ENCODE results near the gene RPS15. TPM values are rescaled to one million over a fixed set of nuclear protein-coding genes. Genes with fewer than 3 reads are reported as not detected.

The RPS15 gene
- polyA plus RNA-seq, 1 donor (not counting 4 experiments of a cell fraction or from before 2014, with no cell fraction given), result 795 TPM

- dilution Hi-C loops (cut with MboI; ENCODE audit: extremely low pct_ligation_motif_present, low sequenced_read_pairs), result no loop called here
These were observed 48.9 kb upstream of the RPS15 start for GRCh38 chr19:1389033-1389940.

GRCh38 chr19:1390890-1391423 is 47.2 kb upstream of the RPS15 start:
- Histone ChIP-seq H3K4me1 (ENCODE audit: control insufficient read depth, extremely low read depth, insufficient read depth, low read length) (peaks cover 25% of the 10 kb centered on the region), H3K27me3 (ENCODE audit: control insufficient read depth, extremely low read depth, insufficient read depth, low read length) (peaks cover 7% of the 10 kb centered on the region), H3K27ac (ENCODE audit: control insufficient read depth, insufficient read depth, low read length) (no peak overlapping the region), H3K4me3 (ENCODE audit: control insufficient read depth in 2 of 3, extremely low read depth in 1 of 3, insufficient read depth in 2 of 3, low read depth in 1 of 3, low read length in 3 of 3) (no peak overlapping the region), H3K36me3 (ENCODE audit: control insufficient read depth in 2 of 2, extremely low read depth in 1 of 2, insufficient read depth in 2 of 2, low read length in 2 of 2) (peaks cover 10 to 14% of the 10 kb centered on the region in 2 experiments), H3K9me3 (ENCODE audit: control insufficient read depth, low read depth, low read length) (no peaks in the 10 kb centered on the region), H3K79me2 (ENCODE audit: control insufficient read depth, insufficient read depth, low read length) (peaks cover 3% of the 10 kb centered on the region), H3K9me1 (ENCODE audit: control insufficient read depth, extremely low read depth, insufficient read depth, low read length) (no peaks in the 10 kb centered on the region), H3K9ac (ENCODE audit: control insufficient read depth, extremely low read depth, insufficient read depth, low read length) (no peak overlapping the region), H3K4me2 (ENCODE audit: control insufficient read depth, extremely low read depth, insufficient read depth, low read depth, low read length) (no peak overlapping the region), H2AFZ (ENCODE audit: control insufficient read depth, low read length) (no peak overlapping the region), H4K20me1 (ENCODE audit: control insufficient read depth, extremely low read depth, insufficient read depth, low read length) (no peaks in the 10 kb centered on the region)
- dilution Hi-C loops (cut with MboI; ENCODE audit: extremely low pct_ligation_motif_present, low sequenced_read_pairs), result no loop called here
- FAIRE-seq (no peak), DNase-seq (ENCODE audit: low read depth, low spot score) (no peak)
- no peak for TF ChIP-seq CTCF (optimal IDR thresholded peaks at IDR 0.05 in 1 of 3, IDR thresholded peaks at IDR 0.05 in 1 of 3, conservative IDR thresholded peaks at IDR 0.05 in 1 of 3; ENCODE audit: extremely low read depth in 1 of 3, insufficient read depth in 2 of 3, low read length in 3 of 3)
- TF ChIP-seq EZH2 (IDR thresholded peaks at IDR 0.05; ENCODE audit: low read length), result no peak

More at GRCh38 chr19:1389033-1389940, 48.9 kb upstream of the RPS15 start:
- Histone ChIP-seq H3K4me2 (ENCODE audit: control insufficient read depth, extremely low read depth, insufficient read depth, low read depth, low read length) (no peak overlapping the region), H3K27ac (ENCODE audit: control insufficient read depth, insufficient read depth, low read length) (no peak overlapping the region), H3K9me1 (ENCODE audit: control insufficient read depth, extremely low read depth, insufficient read depth, low read length) (no peaks in the 10 kb centered on the region), H3K79me2 (ENCODE audit: control insufficient read depth, insufficient read depth, low read length) (peaks cover 13% of the 10 kb centered on the region), H3K9me3 (ENCODE audit: control insufficient read depth, low read depth, low read length) (no peaks in the 10 kb centered on the region), H4K20me1 (ENCODE audit: control insufficient read depth, extremely low read depth, insufficient read depth, low read length) (no peaks in the 10 kb centered on the region), H3K9ac (ENCODE audit: control insufficient read depth, extremely low read depth, insufficient read depth, low read length) (no peak overlapping the region), H3K4me3 (ENCODE audit: control insufficient read depth in 2 of 3, extremely low read depth in 1 of 3, insufficient read depth in 2 of 3, low read depth in 1 of 3, low read length in 3 of 3) (no peak overlapping the region), H3K4me1 (ENCODE audit: control insufficient read depth, extremely low read depth, insufficient read depth, low read length) (peaks cover 17% of the 10 kb centered on the region), H3K27me3 (ENCODE audit: control insufficient read depth, extremely low read depth, insufficient read depth, low read length) (no peaks in the 10 kb centered on the region), H2AFZ (ENCODE audit: control insufficient read depth, low read length) (no peak overlapping the region), H3K36me3 (ENCODE audit: control insufficient read depth in 2 of 2, extremely low read depth in 1 of 2, insufficient read depth in 2 of 2, low read length in 2 of 2) (peaks cover 10 to 14% of the 10 kb centered on the region in 2 experiments)
- FAIRE-seq, result no peak
- DNase-seq (ENCODE audit: low read depth, low spot score), result no peak
- no peak for TF ChIP-seq CTCF (optimal IDR thresholded peaks at IDR 0.05 in 1 of 3, IDR thresholded peaks at IDR 0.05 in 1 of 3, conservative IDR thresholded peaks at IDR 0.05 in 1 of 3; ENCODE audit: extremely low read depth in 1 of 3, insufficient read depth in 2 of 3, low read length in 3 of 3)
- TF ChIP-seq EZH2 (IDR thresholded peaks at IDR 0.05; ENCODE audit: low read length), result no peak

All from keratinocyte (primary cell).